WERI-Rb-1 (cell line): ENCODE measurements around the gene P4HB.

Experiments used
- DNase-seq: peaks from one replicate; pipeline ENCODE4 v3.0.0-alpha.2; 2020
- H3K27ac ChIP-seq: fragments of 250-450 bp; sonication (Bioruptor Pico); 2 replicates; pipeline ENCODE4 v1.5.1; 2020; ENCODE audit warnings: mild to moderate bottlenecking, moderate library complexity
- H3K27me3 ChIP-seq: fragments of 250-450 bp; sonication (Bioruptor Pico); 2 replicates; pipeline ENCODE4 v1.5.1; 2021; ENCODE audit warnings: mild to moderate bottlenecking, low read depth, moderate library complexity; ENCODE audit not compliant: insufficient read depth, severe bottlenecking
- H3K36me3 ChIP-seq: fragments of 250-450 bp; sonication (Bioruptor Pico); 2 replicates; pipeline ENCODE4 v1.5.1; 2020; ENCODE audit warnings: mild to moderate bottlenecking, moderate library complexity
- H3K4me3 ChIP-seq: 2 replicates; pipeline ENCODE4 v1.5.1; 2011; ENCODE audit warnings: low read depth, mild to moderate bottlenecking, control low read depth, low read length
- H3K9me3 ChIP-seq: fragments of 250-450 bp; sonication (Bioruptor Pico); 2 replicates; pipeline ENCODE4 v1.5.1; 2021; ENCODE audit warnings: mild to moderate bottlenecking, moderate library complexity; ENCODE audit not compliant: severe bottlenecking
- TF ChIP-seq, protein P1 (sequence below): IDR thresholded peaks from 2 replicates; pipeline ENCODE4 v1.5.1; 2011; ENCODE audit warnings: low read depth, mild to moderate bottlenecking, control low read depth, inconsistent platforms, low read length

P4HB gene

DNA sequence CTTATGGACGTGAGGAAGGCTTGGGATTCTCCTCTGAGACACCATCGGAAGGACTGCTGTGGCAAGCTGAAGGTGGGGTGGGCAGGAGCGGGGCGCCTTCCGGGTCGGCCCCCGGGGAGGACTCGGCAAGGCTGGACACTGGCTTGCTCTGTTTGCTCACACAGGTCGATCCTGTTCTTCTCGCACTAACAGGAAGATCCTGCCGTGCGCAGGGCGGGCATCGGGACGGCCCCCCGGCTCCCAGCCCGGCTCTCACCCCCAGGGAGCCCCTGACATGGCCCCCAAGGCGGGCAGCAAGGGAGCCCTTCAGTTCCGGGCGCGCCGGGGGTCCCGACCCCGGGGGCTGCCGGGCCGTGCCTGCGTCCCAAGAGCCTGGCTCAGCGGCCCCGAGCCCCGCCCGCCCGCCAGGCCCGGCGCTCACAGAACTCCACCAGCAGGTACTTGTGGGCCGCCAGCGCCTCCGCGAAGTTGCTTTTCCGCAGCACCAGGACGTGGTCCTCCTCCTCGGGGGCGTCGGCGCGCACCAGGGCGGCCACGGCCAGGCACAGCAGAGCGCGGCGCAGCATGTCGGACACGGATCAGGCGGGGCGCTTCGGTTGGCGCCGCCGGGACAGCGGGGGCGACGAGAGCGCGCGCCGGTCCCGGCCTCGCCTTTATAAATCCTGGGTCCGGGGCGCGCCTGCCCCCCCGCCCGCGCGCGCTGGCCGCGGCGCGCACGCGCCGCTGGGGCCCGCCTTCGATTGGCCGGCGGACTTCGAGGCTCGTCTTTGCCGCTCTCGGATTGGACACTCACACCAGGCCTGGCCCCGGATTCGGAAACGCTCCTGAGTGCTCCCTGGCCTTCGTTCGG is at the start of gene P4HB:
P4HB (minus strand) TSS at position 630 of the 850 bp plus-strand sequence; CDS start at position 566, 64 bp downstream.
- TF ChIP-seq, protein P1, sequence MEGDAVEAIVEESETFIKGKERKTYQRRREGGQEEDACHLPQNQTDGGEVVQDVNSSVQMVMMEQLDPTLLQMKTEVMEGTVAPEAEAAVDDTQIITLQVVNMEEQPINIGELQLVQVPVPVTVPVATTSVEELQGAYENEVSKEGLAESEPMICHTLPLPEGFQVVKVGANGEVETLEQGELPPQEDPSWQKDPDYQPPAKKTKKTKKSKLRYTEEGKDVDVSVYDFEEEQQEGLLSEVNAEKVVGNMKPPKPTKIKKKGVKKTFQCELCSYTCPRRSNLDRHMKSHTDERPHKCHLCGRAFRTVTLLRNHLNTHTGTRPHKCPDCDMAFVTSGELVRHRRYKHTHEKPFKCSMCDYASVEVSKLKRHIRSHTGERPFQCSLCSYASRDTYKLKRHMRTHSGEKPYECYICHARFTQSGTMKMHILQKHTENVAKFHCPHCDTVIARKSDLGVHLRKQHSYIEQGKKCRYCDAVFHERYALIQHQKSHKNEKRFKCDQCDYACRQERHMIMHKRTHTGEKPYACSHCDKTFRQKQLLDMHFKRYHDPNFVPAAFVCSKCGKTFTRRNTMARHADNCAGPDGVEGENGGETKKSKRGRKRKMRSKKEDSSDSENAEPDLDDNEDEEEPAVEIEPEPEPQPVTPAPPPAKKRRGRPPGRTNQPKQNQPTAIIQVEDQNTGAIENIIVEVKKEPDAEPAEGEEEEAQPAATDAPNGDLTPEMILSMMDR: no peak
- Histone ChIP-seq H3K4me3 (peak within 1 kb of the TSS; percentile 94), H3K36me3 (peaks cover 61% of the 10 kb centered on the region), H3K27ac (peak within 1 kb of the TSS; percentile 92), H3K27me3 (no peaks in the 10 kb centered on the region), H3K9me3 (no peaks in the 10 kb centered on the region)
- DNase-seq: no peak

- Histone ChIP-seq H3K4me3 (no peak overlapping the region), H3K27me3 (no peaks in the 10 kb centered on the region), H3K27ac (peak overlapping the region; percentile 13), H3K9me3 (no peaks in the 10 kb centered on the region), H3K36me3 (peaks cover 68% of the 10 kb centered on the region)
- no peak for DNase-seq
- TF ChIP-seq, protein P1: no peak
Observed at GRCh38 chr17:81909231-81909630, 48.9 kb upstream of the P4HB start.

DNA sequence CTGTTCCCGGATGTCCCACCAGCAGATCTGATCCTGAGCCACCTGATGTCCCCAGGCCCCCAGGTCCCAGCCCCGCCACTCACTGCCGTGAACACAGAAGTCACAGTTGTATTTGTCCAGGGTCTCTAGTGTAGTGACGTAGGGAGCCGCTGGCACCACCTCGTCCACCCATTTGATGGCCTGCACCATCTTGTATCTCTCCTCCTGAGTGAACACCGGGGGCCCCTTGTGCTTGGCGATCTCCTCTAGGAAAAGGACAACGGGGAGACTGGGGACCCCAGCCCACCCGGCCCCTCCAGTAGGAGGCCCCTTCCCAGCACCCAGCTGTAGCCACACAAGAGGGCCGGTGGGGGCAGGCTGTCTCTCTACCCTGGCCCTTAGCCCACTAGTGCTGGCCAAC is 48.5 kb upstream of the P4HB start:
- Histone ChIP-seq H3K36me3 (peaks cover 68% of the 10 kb centered on the region), H3K4me3 (no peak overlapping the region), H3K9me3 (no peaks in the 10 kb centered on the region), H3K27ac (no peak overlapping the region; the same call in 1 of the 2 replicates), H3K27me3 (no peaks in the 10 kb centered on the region)
- TF ChIP-seq, protein P1: no peak
- DNase-seq: no peak

GRCh38 chr17:81907219-81908145 is 47.1 kb upstream of the P4HB start:
- H3K27me3 ChIP-seq: no peaks in the 10 kb centered on the region
- DNase-seq: no peak
- H3K9me3 ChIP-seq: no peaks in the 10 kb centered on the region
- H3K36me3 ChIP-seq: peaks cover 60% of the 10 kb centered on the region
- H3K27ac ChIP-seq: no peak overlapping the region
- no peak overlapping the region for H3K4me3 ChIP-seq
- TF ChIP-seq, protein P1: peak; percentile 49

- no peak overlapping the region for H3K4me3 ChIP-seq
- TF ChIP-seq, protein P1: peak; percentile 81
- no peaks in the 10 kb centered on the region for H3K27me3 ChIP-seq
- H3K9me3 ChIP-seq: no peaks in the 10 kb centered on the region
- peak; percentile 75 for DNase-seq
- peaks cover 52% of the 10 kb centered on the region for H3K36me3 ChIP-seq
- no peak overlapping the region for H3K27ac ChIP-seq
Observed at GRCh38 chr17:81906476-81907218, 46.3 kb upstream of the P4HB start.
